Activated CD8-positive, alpha-beta memory T cell treated with anti-CD3 and anti-CD28 coated beads, Interleukin-2, amount 50 U/mL, for 1 hour (primary cell): ENCODE data around the gene CCR8.
"Not testable (repeated sequence)": the region's sequence is repeated elsewhere in the genome, so short reads cannot be mapped to it uniquely, and the experiment has no call there.

Source experiments
- DNase-seq: peaks from one replicate; pipeline ENCODE4 v3.0.0-alpha.2; 2020; ENCODE audit errors: extremely low read depth

CCR8 gene

GRCh38 chr3:39315420-39315819 is 14.1 kb upstream of the CCR8 start:
- DNase-seq = no peak

- no peak for DNase-seq
Measured at GRCh38 chr3:39317571-39318169, 11.8 kb upstream of the CCR8 start.

GRCh38 chr3:39318301-39318700 is 11.2 kb upstream of the CCR8 start:
- no peak for DNase-seq

GRCh38 chr3:39319249-39319648 is 10.3 kb upstream of the CCR8 start:
- no peak for DNase-seq

GRCh38 chr3:39321574-39321983 is 7.9 kb upstream of the CCR8 start:
- not testable (repeated sequence) for DNase-seq

- not testable (repeated sequence) for DNase-seq
Measured at GRCh38 chr3:39322209-39322715, 7.2 kb upstream of the CCR8 start.

- no peak for DNase-seq
Measured at GRCh38 chr3:39322936-39323335, 6.6 kb upstream of the CCR8 start.

GRCh38 chr3:39323494-39323893 is 6.0 kb upstream of the CCR8 start:
- DNase-seq = no peak

GRCh38 chr3:39325236-39325635 is 4.3 kb upstream of the CCR8 start:
- no peak for DNase-seq

- DNase-seq = no peak
Measured at GRCh38 chr3:39327053-39327745, 2.3 kb upstream of the CCR8 start.

GRCh38 chr3:39327746-39328349 is 1.7 kb upstream of the CCR8 start:
- no peak for DNase-seq

- no peak for DNase-seq
Measured at GRCh38 chr3:39330824-39331223, 1.3 kb downstream of the CCR8 start.

- no peak for DNase-seq
Measured at GRCh38 chr3:39332525-39332924, 3.0 kb downstream of the CCR8 start.

- no peak for DNase-seq
Measured at GRCh38 chr3:39333607-39334006, 4.1 kb downstream of the CCR8 start.

GRCh38 chr3:39334205-39334604 is 4.7 kb downstream of the CCR8 start:
- no peak for DNase-seq

- no peak for DNase-seq
Measured at GRCh38 chr3:39338201-39338600, 8.7 kb downstream of the CCR8 start.

- DNase-seq = no peak
Measured at GRCh38 chr3:39339086-39339485, 9.6 kb downstream of the CCR8 start.

- no peak for DNase-seq
Measured at GRCh38 chr3:39343076-39343717, 13.7 kb downstream of the CCR8 start.

- DNase-seq = no peak
Measured at GRCh38 chr3:39343760-39344159, 14.3 kb downstream of the CCR8 start.

- no peak for DNase-seq
Measured at GRCh38 chr3:39344746-39345344, 15.3 kb downstream of the CCR8 start.

- DNase-seq = no peak
Measured at GRCh38 chr3:39346785-39347585, 17.5 kb downstream of the CCR8 start.

- no peak for DNase-seq
Measured at GRCh38 chr3:39347586-39347876, 18.0 kb downstream of the CCR8 start.
